HG03097 (cell line): Measurements from ENCODE around the gene VAMP5.
A peak's percentile ranks its signal among the peaks of the same experiment; 100 is the strongest.
"Not testable (repeated sequence)": the region's sequence is repeated elsewhere in the genome, so short reads cannot be mapped to it uniquely, and the experiment has no call there.

Experiments used
- ATAC-seq: cut with Tn5 transposase; IDR thresholded peaks from one replicate; pipeline ENCODE4 v1.9.1; 2021; ENCODE audit not compliant: unreplicated experiment, low FRiP score

The VAMP5 gene

GRCh38 chr2:85582492-85582891 lies 1.7 kb upstream of the VAMP5 start:
- ATAC-seq, result no peak

GRCh38 chr2:85583667-85584353 lies 421 bp upstream of the VAMP5 start:
- ATAC-seq, result no peak

- ATAC-seq, result no peak
Observed at GRCh38 chr2:85584857-85585780, 888 bp downstream of the VAMP5 start.

GRCh38 chr2:85585781-85586105 lies 1.5 kb downstream of the VAMP5 start:
- no peak for ATAC-seq

- no peak for ATAC-seq
Observed at GRCh38 chr2:85588236-85588635, 4.0 kb downstream of the VAMP5 start.

- ATAC-seq, result no peak
Observed at GRCh38 chr2:85588645-85589044, 4.4 kb downstream of the VAMP5 start.

GRCh38 chr2:85589181-85589580 lies 5.0 kb downstream of the VAMP5 start:
- no peak for ATAC-seq

- no peak for ATAC-seq
Observed at GRCh38 chr2:85589982-85590791, 6.0 kb downstream of the VAMP5 start.

- ATAC-seq, result no peak
Observed at GRCh38 chr2:85590950-85591349, 6.7 kb downstream of the VAMP5 start.

- ATAC-seq, result no peak
Observed at GRCh38 chr2:85591563-85591962, 7.3 kb downstream of the VAMP5 start.

- not testable (repeated sequence) for ATAC-seq
Observed at GRCh38 chr2:85592299-85592698, 8.1 kb downstream of the VAMP5 start.

- no peak for ATAC-seq
Observed at GRCh38 chr2:85593023-85593422, 8.8 kb downstream of the VAMP5 start.

- ATAC-seq, result no peak
Observed at GRCh38 chr2:85594715-85595300, 10.6 kb downstream of the VAMP5 start.

- ATAC-seq, result peak; percentile 95
Observed at GRCh38 chr2:85595301-85596025, 11.2 kb downstream of the VAMP5 start, which contains the start of gene RNF181. Gene RNF181 (plus strand): TSS chr2:85595745. CDS start chr2:85595764, 19 bp downstream.

GRCh38 chr2:85596026-85596333 lies 11.7 kb downstream of the VAMP5 start:
- ATAC-seq, result no peak

- no peak for ATAC-seq
Observed at GRCh38 chr2:85596486-85597143, 12.4 kb downstream of the VAMP5 start.

- no peak for ATAC-seq
Observed at GRCh38 chr2:85597241-85597640, 13.0 kb downstream of the VAMP5 start.

- ATAC-seq, result no peak
Observed at GRCh38 chr2:85598594-85599340, 14.5 kb downstream of the VAMP5 start.
